Fibroblast of skin of left quadriceps (primary cell): ENCODE data around the gene MAP2K5.
A peak's percentile ranks its signal among the peaks of the same experiment; 100 is the strongest.

Source experiments
- DNase-seq, 2 experiments: peaks; one replicate each; pipeline ENCODE4 v3.0.0-alpha.2; 2013; ENCODE audit warnings: low read depth in 2 of 2

The MAP2K5 gene

GRCh38 chr15:67542420-67543347 lies at the start of gene MAP2K5:
Gene MAP2K5 (plus strand): TSS chr15:67542703. CDS start chr15:67543336, 633 bp downstream.
- DNase-seq: peak in 1 of 2 experiments; percentile 41

- peak in 1 of 2 experiments; percentile 17 for DNase-seq
Measured at GRCh38 chr15:67495585-67495984, 46.9 kb upstream of the MAP2K5 start.

- DNase-seq: peak in 1 of 2 experiments; percentile 27
Measured at GRCh38 chr15:67501177-67501835, 41.2 kb upstream of the MAP2K5 start.

- DNase-seq: no peak
Measured at GRCh38 chr15:67501836-67502461, 40.6 kb upstream of the MAP2K5 start.

GRCh38 chr15:67504056-67504455 lies 38.4 kb upstream of the MAP2K5 start:
- DNase-seq: no peak

- DNase-seq: peak; percentile 60 to 61
Measured at GRCh38 chr15:67504796-67505195, 37.7 kb upstream of the MAP2K5 start.

- no peak for DNase-seq
Measured at GRCh38 chr15:67505675-67506572, 36.6 kb upstream of the MAP2K5 start.

- peak; percentile 63 to 67 for DNase-seq
Measured at GRCh38 chr15:67506775-67507747, 35.4 kb upstream of the MAP2K5 start.

GRCh38 chr15:67508407-67508806 lies 34.1 kb upstream of the MAP2K5 start:
- no peak for DNase-seq

- DNase-seq: no peak
Measured at GRCh38 chr15:67509918-67510317, 32.6 kb upstream of the MAP2K5 start.

GRCh38 chr15:67510597-67511190 lies 31.8 kb upstream of the MAP2K5 start:
- peak; percentile 77 to 78 for DNase-seq

- DNase-seq: no peak
Measured at GRCh38 chr15:67511606-67512005, 30.9 kb upstream of the MAP2K5 start.

GRCh38 chr15:67512140-67512539 lies 30.4 kb upstream of the MAP2K5 start:
- no peak for DNase-seq

GRCh38 chr15:67512933-67513714 lies 29.4 kb upstream of the MAP2K5 start:
- DNase-seq: no peak

GRCh38 chr15:67515090-67515489 lies 27.4 kb upstream of the MAP2K5 start:
- DNase-seq: no peak

- no peak for DNase-seq
Measured at GRCh38 chr15:67515557-67515956, 26.9 kb upstream of the MAP2K5 start.

GRCh38 chr15:67520321-67521028 lies 22.0 kb upstream of the MAP2K5 start:
- DNase-seq: no peak
